WI38 (cell line): Measurements from ENCODE around the gene TNIP1.

ENCODE experiments used
- H3K4me3 ChIP-seq: 2 replicates; pipeline ENCODE4 v1.5.1; 2011; ENCODE audit warnings: low read depth, mild to moderate bottlenecking, control low read depth, low read length
- TF ChIP-seq, protein P1 (sequence below): IDR thresholded peaks from 2 replicates; pipeline ENCODE4 v1.5.1; 2012; ENCODE audit warnings: low read depth, mild to moderate bottlenecking, control low read depth, low read length

The TNIP1 gene

DNA sequence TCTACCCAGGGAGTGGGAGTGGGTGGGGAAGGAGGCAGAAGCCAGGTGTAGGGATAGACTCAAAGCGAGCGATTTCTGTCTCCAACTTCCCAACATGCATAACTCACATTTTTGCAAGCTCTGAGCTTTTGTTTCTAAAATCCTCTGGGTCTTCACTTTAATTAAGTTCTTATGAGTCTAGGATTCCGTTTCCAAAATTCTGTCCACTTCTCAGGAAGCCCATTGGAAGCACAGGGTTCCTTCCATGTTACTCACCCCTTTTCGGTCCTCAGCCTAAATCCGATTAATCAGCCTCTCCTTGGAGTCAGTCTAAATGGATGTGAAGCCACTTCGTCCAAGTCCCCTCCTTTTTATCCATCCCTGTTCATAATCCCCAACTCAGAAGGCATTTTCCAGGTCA lies 59.1 kb downstream of the TNIP1 start:
- TF ChIP-seq, protein P1, sequence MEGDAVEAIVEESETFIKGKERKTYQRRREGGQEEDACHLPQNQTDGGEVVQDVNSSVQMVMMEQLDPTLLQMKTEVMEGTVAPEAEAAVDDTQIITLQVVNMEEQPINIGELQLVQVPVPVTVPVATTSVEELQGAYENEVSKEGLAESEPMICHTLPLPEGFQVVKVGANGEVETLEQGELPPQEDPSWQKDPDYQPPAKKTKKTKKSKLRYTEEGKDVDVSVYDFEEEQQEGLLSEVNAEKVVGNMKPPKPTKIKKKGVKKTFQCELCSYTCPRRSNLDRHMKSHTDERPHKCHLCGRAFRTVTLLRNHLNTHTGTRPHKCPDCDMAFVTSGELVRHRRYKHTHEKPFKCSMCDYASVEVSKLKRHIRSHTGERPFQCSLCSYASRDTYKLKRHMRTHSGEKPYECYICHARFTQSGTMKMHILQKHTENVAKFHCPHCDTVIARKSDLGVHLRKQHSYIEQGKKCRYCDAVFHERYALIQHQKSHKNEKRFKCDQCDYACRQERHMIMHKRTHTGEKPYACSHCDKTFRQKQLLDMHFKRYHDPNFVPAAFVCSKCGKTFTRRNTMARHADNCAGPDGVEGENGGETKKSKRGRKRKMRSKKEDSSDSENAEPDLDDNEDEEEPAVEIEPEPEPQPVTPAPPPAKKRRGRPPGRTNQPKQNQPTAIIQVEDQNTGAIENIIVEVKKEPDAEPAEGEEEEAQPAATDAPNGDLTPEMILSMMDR, result no peak
- H3K4me3 ChIP-seq, result no peak overlapping the region

DNA sequence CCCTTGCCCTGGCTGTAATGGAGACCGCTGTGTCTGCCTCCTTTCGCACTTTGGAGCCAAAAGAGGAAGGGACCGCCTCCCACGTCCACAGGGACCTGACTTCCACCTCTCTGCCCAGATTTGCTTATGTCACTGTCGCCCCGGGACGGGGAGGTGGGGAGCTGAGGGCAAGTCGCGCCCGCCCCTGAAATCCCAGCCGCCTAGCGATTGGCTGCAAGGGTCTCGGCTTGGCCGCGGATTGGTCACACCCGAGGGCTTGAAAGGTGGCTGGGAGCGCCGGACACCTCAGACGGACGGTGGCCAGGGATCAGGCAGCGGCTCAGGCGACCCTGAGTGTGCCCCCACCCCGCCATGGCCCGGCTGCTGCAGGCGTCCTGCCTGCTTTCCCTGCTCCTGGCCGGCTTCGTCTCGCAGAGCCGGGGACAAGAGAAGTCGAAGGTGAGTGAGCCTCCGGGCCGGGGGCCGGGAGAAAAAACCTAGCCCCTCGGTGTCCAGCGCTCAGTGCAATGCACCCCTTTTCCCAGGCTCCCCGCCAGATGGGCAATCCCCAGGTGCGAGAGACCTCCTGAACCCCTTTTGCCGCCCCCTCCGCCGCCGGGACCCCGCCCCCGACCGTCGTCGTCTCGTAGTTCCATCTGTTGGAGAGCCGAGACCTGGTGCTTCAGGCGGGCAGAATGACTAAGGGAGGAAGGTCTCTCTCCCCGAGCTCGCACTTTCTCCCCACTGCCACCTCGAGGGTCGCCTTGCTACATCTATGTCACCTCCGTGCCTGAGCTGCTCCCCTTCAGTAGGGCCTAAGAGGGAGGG lies 60.3 kb downstream of the TNIP1 start, which contains the start of gene GPX3:
Gene GPX3, plus strand, starts transcription at position 288 of the 807 bp plus-strand sequence. Its CDS starts 64 bp downstream, at position 352.
- TF ChIP-seq, protein P1, result no peak
- peak within 1 kb of the TSS; percentile 59 for H3K4me3 ChIP-seq

DNA sequence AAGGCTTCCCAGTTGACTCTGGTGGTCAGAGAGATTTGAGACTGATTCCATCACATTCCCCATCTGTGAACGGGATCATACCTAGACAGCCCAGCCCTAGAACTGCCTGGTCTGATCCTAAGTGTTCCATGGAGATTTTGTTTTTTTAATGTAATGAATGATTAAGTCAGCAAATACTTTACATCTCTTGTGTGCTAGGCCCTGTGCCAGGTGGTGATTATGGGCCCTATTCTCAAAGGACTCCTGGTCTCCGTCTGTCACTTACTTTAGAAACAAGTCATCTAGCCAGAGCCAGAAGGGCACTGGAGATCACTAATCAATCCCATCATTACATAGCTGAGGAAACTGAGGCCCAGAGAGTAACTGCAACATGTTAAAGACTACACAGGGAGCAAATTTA lies 61.5 kb downstream of the TNIP1 start:
- TF ChIP-seq, protein P1, result no peak
- H3K4me3 ChIP-seq, result no peak overlapping the region

DNA sequence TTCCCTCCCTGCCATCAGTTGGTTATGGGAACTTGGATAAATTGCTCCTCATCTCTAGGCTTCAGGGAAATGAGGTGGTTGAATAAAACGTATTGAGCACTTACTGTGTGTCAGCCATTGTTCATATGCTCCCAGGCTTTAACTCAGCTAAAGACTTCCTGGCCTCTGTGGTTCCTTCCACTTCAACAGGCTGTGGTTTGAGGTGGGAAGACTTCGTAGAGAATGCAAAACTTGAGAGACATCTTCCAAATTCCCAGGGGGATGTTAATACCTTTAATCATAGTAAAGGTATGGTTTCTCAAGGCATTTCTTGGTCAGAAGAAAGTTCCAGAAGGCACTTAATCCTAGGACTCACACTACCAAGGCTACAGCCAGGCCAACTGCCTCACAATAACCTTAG lies 62.0 kb downstream of the TNIP1 start:
- TF ChIP-seq, protein P1, result no peak
- H3K4me3 ChIP-seq, result no peak overlapping the region

DNA sequence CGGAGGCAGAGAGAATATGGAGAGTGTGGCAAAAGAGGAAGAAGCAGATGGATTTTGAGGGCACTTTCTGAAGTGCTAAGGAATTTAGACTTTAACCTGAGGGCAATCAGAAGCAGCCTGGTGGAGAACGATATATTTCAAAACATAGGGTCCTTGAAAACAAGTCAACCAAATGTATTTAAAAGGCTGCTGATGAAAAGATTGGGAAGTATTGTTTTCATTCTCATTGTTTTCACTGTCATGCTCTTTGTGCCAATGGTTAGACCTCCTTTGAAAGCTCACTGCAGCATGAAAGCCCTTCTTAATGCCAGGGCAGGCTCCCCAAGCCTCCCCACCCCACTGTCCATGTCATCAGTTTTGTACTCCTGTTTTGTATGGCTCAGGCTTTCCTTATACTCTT lies 62.9 kb downstream of the TNIP1 start:
- TF ChIP-seq, protein P1, result no peak
- H3K4me3 ChIP-seq, result no peak overlapping the region

DNA sequence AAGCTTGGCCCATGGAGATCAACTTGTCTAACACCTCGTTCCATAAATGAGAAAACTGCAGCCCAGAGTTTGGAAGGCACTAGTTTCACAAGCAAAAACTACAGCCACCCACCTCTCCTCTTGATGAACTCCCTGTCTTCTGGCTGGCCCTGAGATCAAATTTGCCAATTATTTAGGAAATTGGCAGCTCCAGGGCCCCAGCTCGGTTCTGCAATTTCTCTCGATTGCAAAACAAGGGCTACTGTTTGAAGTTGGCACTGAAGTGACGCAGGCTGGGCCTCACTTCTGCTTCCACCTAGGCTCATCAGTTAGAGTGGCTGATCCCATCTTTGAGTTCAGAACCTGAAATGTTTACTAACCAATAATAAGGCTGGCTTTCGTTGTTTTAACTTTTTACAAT lies 64.1 kb downstream of the TNIP1 start:
- no peak overlapping the region for H3K4me3 ChIP-seq
- TF ChIP-seq, protein P1, result no peak

DNA sequence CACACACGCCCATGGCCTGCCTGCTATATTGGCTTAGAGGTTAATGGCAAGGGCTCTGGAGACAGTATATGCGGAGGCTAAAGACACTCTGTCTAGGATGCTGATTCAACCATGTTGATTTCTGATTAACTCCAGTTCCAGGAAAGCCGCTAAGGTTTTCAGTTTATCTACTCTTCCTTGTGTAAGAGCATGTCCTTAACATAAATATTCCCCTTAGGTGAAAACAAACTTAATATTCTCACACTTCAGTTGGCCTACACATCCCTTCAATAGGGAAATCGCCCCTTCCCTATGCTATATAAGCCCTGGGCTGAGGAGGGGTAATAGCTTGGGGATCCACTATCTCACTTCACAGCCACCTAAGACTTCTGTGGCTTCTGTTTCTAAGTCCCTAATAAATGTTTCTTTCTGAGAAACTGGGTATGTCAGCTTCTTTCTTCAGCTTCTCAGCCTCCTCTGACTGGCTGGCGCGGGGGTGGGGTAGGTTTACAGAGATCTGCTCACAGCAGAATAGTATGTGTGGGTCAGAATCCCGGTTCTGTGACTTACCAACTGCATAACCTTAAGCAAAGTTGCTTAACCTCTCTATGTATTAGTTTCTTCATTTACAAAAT lies 64.8 kb downstream of the TNIP1 start:
- TF ChIP-seq, protein P1, result no peak
- no peak overlapping the region for H3K4me3 ChIP-seq
